Stimulated activated CD4-positive, alpha-beta T cell treated with anti-CD3 and anti-CD28 coated beads, Interleukin-15, amount 100 ng/mL, for 1 hour (primary cell): Measurements from ENCODE around the gene GNB1L.
A peak's percentile ranks its signal among the peaks of the same experiment; 100 is the strongest.

Experiments
- DNase-seq, 2 donors: peaks; one replicate each; pipeline ENCODE4 v3.0.0-alpha.2; 2020; ENCODE audit warnings: low read depth in 1 of 2, low spot score in 1 of 2

Gene GNB1L

GRCh38 chr22:19854778-19855503 is at the start of gene GNB1L, which contains the start of gene RTL10:
TSS of gene GNB1L (minus strand) at chr22:19854874. CDS start at chr22:19821355, 33,519 bp downstream.
TSS of gene RTL10 (minus strand) at chr22:19854874. CDS start at chr22:19852261, 2,613 bp downstream.
- peak; percentile 91 to 96 for DNase-seq

- DNase-seq, result no peak
Observed at GRCh38 chr22:19904174-19904856, 49.6 kb upstream of the GNB1L start.

- no peak for DNase-seq
Observed at GRCh38 chr22:19903513-19903912, 48.8 kb upstream of the GNB1L start.

GRCh38 chr22:19903031-19903430 is 48.4 kb upstream of the GNB1L start:
- DNase-seq, result no peak

- DNase-seq, result no peak
Observed at GRCh38 chr22:19902245-19902715, 47.6 kb upstream of the GNB1L start.

GRCh38 chr22:19901577-19902244 is 47.0 kb upstream of the GNB1L start:
- DNase-seq, result no peak

- no peak for DNase-seq
Observed at GRCh38 chr22:19900707-19901436, 46.2 kb upstream of the GNB1L start.

GRCh38 chr22:19898831-19899567 is 44.3 kb upstream of the GNB1L start:
- no peak for DNase-seq

- no peak for DNase-seq
Observed at GRCh38 chr22:19898145-19898544, 43.5 kb upstream of the GNB1L start.

GRCh38 chr22:19897726-19898125 is 43.1 kb upstream of the GNB1L start:
- no peak for DNase-seq

- DNase-seq, result no peak
Observed at GRCh38 chr22:19896665-19897355, 42.1 kb upstream of the GNB1L start.

- DNase-seq, result no peak
Observed at GRCh38 chr22:19895160-19895849, 40.6 kb upstream of the GNB1L start.

GRCh38 chr22:19893363-19893762 is 38.7 kb upstream of the GNB1L start:
- no peak for DNase-seq

- no peak for DNase-seq
Observed at GRCh38 chr22:19892925-19893324, 38.3 kb upstream of the GNB1L start.

GRCh38 chr22:19892257-19892879 is 37.7 kb upstream of the GNB1L start:
- DNase-seq, result peak; percentile 19 to 52

GRCh38 chr22:19891317-19892256 is 36.9 kb upstream of the GNB1L start:
- DNase-seq, result peak; percentile 54 to 66

GRCh38 chr22:19890502-19891316 is 36.0 kb upstream of the GNB1L start:
- DNase-seq, result no peak
